Brain microvascular endothelial cell (primary cell): ENCODE measurements around the gene HAS3.

ENCODE experiments used
- DNase-seq: peaks from one replicate; pipeline ENCODE4 v3.0.0-alpha.2; 2020
- H3K27ac ChIP-seq: fragments of 250-450 bp; sonication (Bioruptor Pico); 2 replicates; pipeline ENCODE4 v1.5.1; 2020; ENCODE audit warnings: mild to moderate bottlenecking, moderate library complexity
- H3K27me3 ChIP-seq: fragments of 250-450 bp; sonication (Bioruptor Pico); replicated peaks from 2 replicates; pipeline ENCODE4 v1.5.1; 2020; ENCODE audit warnings: mild to moderate bottlenecking
- H3K36me3 ChIP-seq: fragments of 250-450 bp; sonication (Bioruptor Pico); replicated peaks from 2 replicates; pipeline ENCODE4 v1.5.1; 2020; ENCODE audit warnings: mild to moderate bottlenecking
- H3K4me3 ChIP-seq: 2 replicates; pipeline ENCODE4 v1.5.1; 2011; ENCODE audit warnings: low read depth, mild to moderate bottlenecking, control low read depth, low read length, moderate library complexity
- in situ Hi-C: cut with HindIII; loops from 2 replicates; pipeline ENCODE4 v1.10.0; 2017; ENCODE audit warnings: low sequenced_read_pairs, low pct_ligation_motif_present
- TF ChIP-seq, protein P1 (sequence below): IDR thresholded peaks from 2 replicates; pipeline ENCODE4 v1.5.1; 2011; ENCODE audit warnings: low read depth, mild to moderate bottlenecking, moderate library complexity, low read length, control low read depth, inconsistent platforms; ENCODE audit errors: missing control alignments

Gene HAS3

DNA sequence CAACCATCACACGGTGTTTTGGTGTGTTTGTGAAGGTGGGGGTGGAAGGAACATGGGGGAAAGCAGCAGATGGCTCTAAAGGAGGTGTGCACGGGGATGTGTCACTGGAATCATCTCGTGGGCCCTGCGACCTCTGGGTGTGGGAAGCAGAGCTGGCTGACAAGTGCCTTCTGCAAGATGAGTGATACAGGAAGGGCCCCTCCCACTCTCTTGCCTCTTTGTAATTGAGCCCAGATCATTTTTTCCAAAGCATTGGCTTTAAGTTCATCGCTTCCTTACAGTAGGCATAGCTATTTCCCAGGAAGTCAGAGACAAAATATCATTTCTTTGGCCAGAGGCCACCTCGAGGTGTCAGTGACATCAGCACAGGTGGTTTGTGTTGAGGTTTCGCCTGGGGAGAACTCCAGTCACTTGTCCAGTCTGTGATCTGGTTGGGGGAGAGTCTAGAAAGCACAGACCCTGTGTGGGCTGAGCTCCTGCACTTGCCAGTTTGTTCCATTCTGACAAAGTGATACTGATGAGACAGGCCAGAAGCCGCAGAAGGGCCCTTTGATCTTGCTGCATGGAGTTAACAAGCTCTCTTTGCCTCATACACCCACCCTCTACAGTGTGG, 60.9 kb downstream of the HAS3 start:
- in situ Hi-C loops = no loop called here
- TF ChIP-seq, protein P1, sequence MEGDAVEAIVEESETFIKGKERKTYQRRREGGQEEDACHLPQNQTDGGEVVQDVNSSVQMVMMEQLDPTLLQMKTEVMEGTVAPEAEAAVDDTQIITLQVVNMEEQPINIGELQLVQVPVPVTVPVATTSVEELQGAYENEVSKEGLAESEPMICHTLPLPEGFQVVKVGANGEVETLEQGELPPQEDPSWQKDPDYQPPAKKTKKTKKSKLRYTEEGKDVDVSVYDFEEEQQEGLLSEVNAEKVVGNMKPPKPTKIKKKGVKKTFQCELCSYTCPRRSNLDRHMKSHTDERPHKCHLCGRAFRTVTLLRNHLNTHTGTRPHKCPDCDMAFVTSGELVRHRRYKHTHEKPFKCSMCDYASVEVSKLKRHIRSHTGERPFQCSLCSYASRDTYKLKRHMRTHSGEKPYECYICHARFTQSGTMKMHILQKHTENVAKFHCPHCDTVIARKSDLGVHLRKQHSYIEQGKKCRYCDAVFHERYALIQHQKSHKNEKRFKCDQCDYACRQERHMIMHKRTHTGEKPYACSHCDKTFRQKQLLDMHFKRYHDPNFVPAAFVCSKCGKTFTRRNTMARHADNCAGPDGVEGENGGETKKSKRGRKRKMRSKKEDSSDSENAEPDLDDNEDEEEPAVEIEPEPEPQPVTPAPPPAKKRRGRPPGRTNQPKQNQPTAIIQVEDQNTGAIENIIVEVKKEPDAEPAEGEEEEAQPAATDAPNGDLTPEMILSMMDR = no peak
- H3K36me3 ChIP-seq = peaks cover 42% of the 10 kb centered on the region
- H3K4me3 ChIP-seq = no peak overlapping the region
- peak overlapping the region; percentile 44 for H3K27ac ChIP-seq
- H3K27me3 ChIP-seq = no peaks in the 10 kb centered on the region
- DNase-seq = peak; percentile 28

DNA sequence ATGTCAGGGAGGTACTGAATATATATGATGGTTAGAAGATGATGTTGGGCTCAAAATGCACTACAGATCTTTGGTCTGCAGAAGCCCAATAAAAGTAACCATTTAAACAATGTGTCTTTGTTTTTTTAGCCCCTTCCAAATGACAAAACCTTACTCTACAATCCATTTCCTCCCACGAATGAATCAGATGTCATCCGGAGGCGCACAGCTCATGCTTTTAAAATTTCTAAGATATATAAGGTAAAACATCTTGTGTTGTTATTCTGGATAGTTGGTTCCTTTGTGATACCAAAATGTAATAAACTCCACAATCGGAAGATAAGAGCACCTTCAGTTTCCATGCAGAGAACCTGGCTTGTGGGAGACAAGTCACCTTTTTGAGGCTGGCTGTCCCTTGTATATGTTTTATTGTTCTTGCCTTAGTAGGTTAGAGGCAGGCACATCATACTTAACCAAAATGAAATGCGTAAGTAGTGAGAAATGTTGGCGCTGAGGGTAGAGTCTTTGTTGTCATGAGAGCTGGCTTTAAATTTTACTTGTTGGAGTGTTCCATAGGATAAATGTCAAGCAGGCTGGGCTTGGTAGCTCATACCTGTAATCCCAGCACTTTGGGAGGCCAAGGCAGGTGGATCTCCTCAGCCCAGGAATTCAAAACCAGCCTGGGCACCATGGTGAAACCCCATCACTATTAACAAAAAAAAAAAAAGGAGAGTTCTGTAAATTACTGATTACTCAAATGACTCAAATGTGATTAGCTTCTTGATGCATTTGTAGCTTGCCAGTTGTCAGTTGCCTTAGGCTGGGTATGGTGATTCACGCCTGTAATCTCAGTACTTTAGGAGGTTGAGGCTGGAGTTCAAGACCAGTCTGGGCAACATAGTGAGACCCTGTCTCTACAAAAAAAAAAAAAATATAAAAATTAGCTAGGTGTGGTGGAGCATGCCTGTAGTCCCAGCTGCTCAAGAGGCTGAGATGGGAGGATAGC, 61.8 kb downstream of the HAS3 start:
- DNase-seq = peak; percentile 27
- Histone ChIP-seq H3K27me3 (no peaks in the 10 kb centered on the region), H3K36me3 (peaks cover 34% of the 10 kb centered on the region), H3K27ac (peak overlapping the region; percentile 44), H3K4me3 (no peak overlapping the region)
- TF ChIP-seq, protein P1 = no peak
- in situ Hi-C loops = no loop called here
